Stomach smooth muscle (tissue), 2 donors: ENCODE results near the gene ZNF200.
"Not testable (repeated sequence)": the region's sequence is repeated elsewhere in the genome, so short reads cannot be mapped to it uniquely, and the experiment has no call there.

Experiments
- H3K27ac ChIP-seq: one replicate; pipeline ENCODE4 v1.7.0; 2013; ENCODE audit warnings: mild to moderate bottlenecking, low read length, inconsistent platforms
- H3K27me3 ChIP-seq, 2 donors: one replicate each; pipeline ENCODE4 v1.7.0; 2013; ENCODE audit warnings: low read length in 2 of 2; ENCODE audit not compliant: insufficient read depth in 2 of 2, control insufficient read depth in 1 of 2
- H3K36me3 ChIP-seq, 2 donors: one replicate each; pipeline ENCODE4 v1.7.0; 2013; ENCODE audit warnings: low read length in 2 of 2; ENCODE audit not compliant: control insufficient read depth in 2 of 2, insufficient read depth in 2 of 2
- H3K4me1 ChIP-seq: one replicate; pipeline ENCODE4 v1.7.0; 2013; ENCODE audit warnings: low read length; ENCODE audit not compliant: control insufficient read depth, insufficient read depth
- H3K4me3 ChIP-seq, 2 donors: one replicate each; pipeline ENCODE4 v1.7.0; 2013; ENCODE audit warnings: low read length in 2 of 2
- H3K9ac ChIP-seq, 2 donors: one replicate each; pipeline ENCODE4 v1.7.0; 2013; ENCODE audit warnings: low read length in 2 of 2, mild to moderate bottlenecking in 1 of 2
- H3K9me3 ChIP-seq, 2 donors: one replicate each; pipeline ENCODE4 v1.7.0; 2013; ENCODE audit warnings: low read length in 2 of 2; ENCODE audit not compliant: control insufficient read depth in 2 of 2
- donor health status: healthy.
- donor health status: Pancreatic carcinoma.

ZNF200 gene

DNA sequence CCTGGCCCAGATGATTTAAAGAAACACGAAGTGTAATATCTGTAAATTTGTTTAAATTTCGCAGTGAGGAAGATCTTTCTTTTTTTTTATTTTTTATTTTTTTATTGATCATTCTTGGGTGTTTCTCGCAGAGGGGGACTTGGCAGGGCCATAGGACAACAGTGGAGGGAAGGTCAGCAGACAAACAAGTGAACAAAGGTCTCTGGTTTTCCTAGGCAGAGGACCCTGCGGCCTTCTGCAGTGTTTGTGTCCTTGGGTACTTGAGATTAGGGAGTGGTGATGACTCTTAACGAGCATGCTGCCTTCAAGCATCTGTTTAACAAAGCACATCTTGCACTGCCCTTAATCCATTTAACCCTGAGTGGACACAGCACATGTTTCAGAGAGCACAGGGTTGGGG is 35.8 kb upstream of the ZNF200 start:
- H3K9me3 ChIP-seq, H3K36me3 ChIP-seq, H3K4me1 ChIP-seq, H3K9ac ChIP-seq, H3K27ac ChIP-seq, H3K27me3 ChIP-seq, H3K4me3 ChIP-seq: not testable (repeated sequence)

- no peaks in the 10 kb centered on the region for H3K9me3 ChIP-seq
- H3K4me3 ChIP-seq, result no peak overlapping the region
- peaks cover 5% of the 10 kb centered on the region for H3K4me1 ChIP-seq
- no peak overlapping the region for H3K27ac ChIP-seq
- peaks cover 3 to 10% of the 10 kb centered on the region in 2 donors for H3K36me3 ChIP-seq
- no peaks in the 10 kb centered on the region for H3K27me3 ChIP-seq
- H3K9ac ChIP-seq, result no peak overlapping the region
Measured at GRCh38 chr16:3268294-3268693, 33.3 kb upstream of the ZNF200 start.

GRCh38 chr16:3266873-3267537 is 32.0 kb upstream of the ZNF200 start:
- H3K9me3 ChIP-seq, result no peaks in the 10 kb centered on the region
- no peak overlapping the region for H3K4me3 ChIP-seq
- peaks cover 3 to 10% of the 10 kb centered on the region in 2 donors for H3K36me3 ChIP-seq
- H3K4me1 ChIP-seq, result peaks cover 5% of the 10 kb centered on the region
- no peak overlapping the region for H3K27ac ChIP-seq
- no peak overlapping the region for H3K9ac ChIP-seq
- H3K27me3 ChIP-seq, result no peaks in the 10 kb centered on the region

GRCh38 chr16:3264137-3265036 is 29.4 kb upstream of the ZNF200 start:
- H3K27me3 ChIP-seq, result no peaks in the 10 kb centered on the region
- H3K27ac ChIP-seq, result peak overlapping the region; percentile 99
- peaks cover 3 to 10% of the 10 kb centered on the region in 2 donors for H3K36me3 ChIP-seq
- peak overlapping the region; percentile 71 to 89 for H3K4me3 ChIP-seq
- peaks cover 5% of the 10 kb centered on the region for H3K4me1 ChIP-seq
- no peaks in the 10 kb centered on the region for H3K9me3 ChIP-seq
- H3K9ac ChIP-seq, result peak overlapping the region; percentile 93 to 97

DNA sequence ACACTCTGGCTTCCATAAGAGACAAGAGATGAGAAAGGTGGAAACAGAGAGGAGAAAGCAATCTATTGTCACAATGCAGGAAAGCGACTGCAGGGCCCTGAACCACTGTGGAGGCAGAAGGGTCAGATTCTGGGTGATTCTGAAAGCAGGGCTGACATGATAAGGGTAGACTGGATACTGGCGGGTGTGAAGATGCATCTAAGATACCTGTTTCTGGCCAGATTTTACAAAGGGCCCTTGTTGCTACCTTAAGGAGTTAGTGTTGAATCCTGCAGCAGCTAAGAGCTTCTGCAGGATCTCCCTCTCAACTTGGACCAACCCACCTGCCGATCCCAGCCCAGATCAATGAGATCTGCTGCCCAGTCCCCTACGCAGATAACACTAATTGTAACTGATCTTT is 27.6 kb upstream of the ZNF200 start:
- Histone ChIP-seq H3K9ac (no peak overlapping the region), H3K4me3 (no peak overlapping the region), H3K27ac (no peak overlapping the region), H3K36me3 (peaks cover 3 to 5% of the 10 kb centered on the region in 2 donors), H3K27me3 (peaks cover 0 to 3% of the 10 kb centered on the region in 2 donors), H3K9me3 (no peaks in the 10 kb centered on the region), H3K4me1 (peaks cover 5% of the 10 kb centered on the region)

- no peaks in the 10 kb centered on the region for H3K9me3 ChIP-seq
- H3K4me3 ChIP-seq, result no peak overlapping the region
- H3K36me3 ChIP-seq, result no peaks in the 10 kb centered on the region
- no peak overlapping the region for H3K27ac ChIP-seq
- H3K4me1 ChIP-seq, result peaks cover 2% of the 10 kb centered on the region
- H3K27me3 ChIP-seq, result peaks cover 0 to 9% of the 10 kb centered on the region in 2 donors
- H3K9ac ChIP-seq, result no peak overlapping the region
Measured at GRCh38 chr16:3259836-3260235, 24.9 kb upstream of the ZNF200 start.

DNA sequence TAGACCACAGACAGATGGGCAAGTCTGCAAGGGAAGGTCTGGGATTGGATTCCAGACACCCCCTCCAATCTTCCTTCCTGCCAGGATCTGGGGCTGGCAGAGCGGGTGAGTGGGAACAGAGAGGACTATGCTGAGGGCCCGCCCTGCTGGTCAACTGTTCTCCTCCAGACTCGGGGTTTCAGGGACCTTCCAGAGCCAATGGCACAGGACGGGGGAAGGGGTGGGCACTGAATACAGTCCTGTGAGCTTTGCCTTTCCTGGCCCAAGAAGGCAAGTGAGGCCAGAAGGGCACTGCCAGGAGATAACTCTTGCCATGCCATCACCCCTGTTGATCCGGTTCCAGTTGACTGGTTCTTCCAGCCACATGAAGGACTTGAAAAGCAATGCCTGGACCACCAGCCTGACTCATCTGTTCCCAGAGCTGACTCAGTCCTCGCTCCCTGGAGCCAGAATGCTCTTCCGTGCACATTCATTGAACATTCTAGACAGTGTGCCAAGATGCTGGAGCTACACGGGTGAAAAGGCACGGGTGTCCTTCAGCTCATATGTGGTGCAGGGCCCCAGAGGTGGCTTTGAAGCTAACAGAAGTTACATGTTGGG is 22.0 kb upstream of the ZNF200 start:
- Histone ChIP-seq H3K4me1 (no peaks in the 10 kb centered on the region), H3K9ac (no peak overlapping the region), H3K9me3 (no peaks in the 10 kb centered on the region), H3K36me3 (no peaks in the 10 kb centered on the region), H3K27ac (no peak overlapping the region), H3K4me3 (no peak overlapping the region), H3K27me3 (peaks cover 0 to 9% of the 10 kb centered on the region in 2 donors)

DNA sequence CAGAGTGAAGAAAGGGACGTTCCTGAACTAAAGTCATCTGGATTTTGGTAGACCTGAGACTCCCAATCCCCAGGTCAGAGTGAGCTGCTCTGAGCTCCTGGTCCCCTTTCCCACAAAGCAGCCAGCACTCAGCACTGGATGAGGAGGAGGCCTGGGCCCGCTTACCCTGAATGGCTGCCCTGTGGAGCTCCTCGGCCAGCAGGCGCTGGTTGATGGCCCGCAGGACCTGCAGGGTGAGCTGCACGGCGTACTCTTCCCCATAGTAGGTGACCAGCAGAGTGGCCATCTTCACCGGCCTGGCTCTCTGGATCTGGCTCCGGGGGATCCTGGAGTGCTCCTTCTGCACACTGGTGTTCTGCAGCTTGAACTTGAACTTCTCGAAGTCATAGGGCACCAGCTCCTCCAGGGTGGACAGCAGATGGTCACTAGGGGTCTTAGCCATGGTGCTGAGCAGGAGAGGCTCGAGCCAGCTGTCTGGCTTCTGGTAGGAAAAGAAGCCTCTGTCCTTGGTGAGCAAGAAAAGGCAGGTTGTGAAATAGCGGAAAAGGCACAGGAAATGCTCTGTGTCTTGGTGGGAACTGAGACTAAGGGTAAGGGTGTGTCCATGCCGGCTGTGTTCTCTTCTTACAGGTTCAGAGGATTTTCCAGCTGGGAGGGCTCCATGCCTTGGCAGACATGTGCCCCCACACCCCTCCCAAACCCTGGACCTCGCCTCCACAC is 21.3 kb upstream of the ZNF200 start, which contains the start of gene MEFV:
MEFV (minus strand) TSS at position 488 of the 720 bp plus-strand sequence; CDS start at position 442, 46 bp downstream.
- no peak within 1 kb of the TSS for H3K9ac ChIP-seq
- H3K4me3 ChIP-seq, result no peak within 1 kb of the TSS
- H3K36me3 ChIP-seq, result no peaks in the 10 kb centered on the region
- no peaks in the 10 kb centered on the region for H3K9me3 ChIP-seq
- H3K4me1 ChIP-seq, result no peaks in the 10 kb centered on the region
- H3K27me3 ChIP-seq, result peaks cover 0 to 9% of the 10 kb centered on the region in 2 donors
- no peak within 1 kb of the TSS for H3K27ac ChIP-seq

GRCh38 chr16:3254309-3254708 is 19.4 kb upstream of the ZNF200 start:
- H3K4me3 ChIP-seq, result no peak overlapping the region
- peaks cover 0 to 9% of the 10 kb centered on the region in 2 donors for H3K27me3 ChIP-seq
- H3K4me1 ChIP-seq, result no peaks in the 10 kb centered on the region

DNA sequence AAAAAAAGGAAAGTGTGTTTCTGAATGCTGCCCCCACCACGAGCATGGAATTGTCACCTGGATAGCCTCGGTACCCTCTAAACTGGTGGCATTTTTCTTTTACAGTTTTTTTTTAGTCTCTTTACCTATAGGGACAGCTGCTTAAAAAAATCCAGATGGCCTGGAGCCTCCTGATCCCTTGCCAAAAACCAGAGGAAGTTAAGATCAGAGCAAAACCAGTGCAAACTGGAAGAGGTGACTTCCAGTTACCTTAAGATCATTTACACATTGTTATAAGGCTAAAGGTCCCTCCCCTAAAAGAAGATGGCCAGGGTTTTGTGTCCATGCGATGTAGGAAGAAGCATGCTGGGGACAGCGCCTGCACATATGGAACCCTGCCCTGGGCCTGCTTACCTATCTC is 18.0 kb upstream of the ZNF200 start:
- peaks cover 0 to 7% of the 10 kb centered on the region in 2 donors for H3K27me3 ChIP-seq

More at GRCh38 chr16:3254309-3254708, 19.4 kb upstream of the ZNF200 start:
- Histone ChIP-seq H3K36me3 (no peaks in the 10 kb centered on the region), H3K9ac (no peak overlapping the region), H3K9me3 (no peaks in the 10 kb centered on the region), H3K27ac (no peak overlapping the region)

More for the DNA sequence above, 18.0 kb upstream of the ZNF200 start:
- Histone ChIP-seq H3K27ac (no peak overlapping the region), H3K9ac (no peak overlapping the region), H3K36me3 (no peaks in the 10 kb centered on the region), H3K4me1 (no peaks in the 10 kb centered on the region), H3K9me3 (no peaks in the 10 kb centered on the region), H3K4me3 (no peak overlapping the region)
